HG02759 (cell line): ENCODE results near the gene ACTL8.
"Not testable (repeated sequence)": the region's sequence is repeated elsewhere in the genome, so short reads cannot be mapped to it uniquely, and the experiment has no call there.

Experiments
- ATAC-seq: cut with Tn5 transposase; IDR thresholded peaks from one replicate; pipeline ENCODE4 v1.9.1; 2021; ENCODE audit warnings: mild to moderate bottlenecking, moderate library complexity; ENCODE audit not compliant: unreplicated experiment

The ACTL8 gene

GRCh38 chr1:17735348-17735747 is 19.8 kb upstream of the ACTL8 start:
- no peak for ATAC-seq

GRCh38 chr1:17735793-17736192 is 19.3 kb upstream of the ACTL8 start:
- ATAC-seq: no peak

GRCh38 chr1:17736625-17737024 is 18.5 kb upstream of the ACTL8 start:
- no peak for ATAC-seq

GRCh38 chr1:17739050-17739449 is 16.1 kb upstream of the ACTL8 start:
- ATAC-seq: no peak

- no peak for ATAC-seq
These were observed 14.1 kb upstream of the ACTL8 start for GRCh38 chr1:17741052-17741451.

GRCh38 chr1:17742583-17742982 is 12.6 kb upstream of the ACTL8 start:
- ATAC-seq: no peak

- no peak for ATAC-seq
These were observed 12.0 kb upstream of the ACTL8 start for GRCh38 chr1:17743008-17743647.

- ATAC-seq: no peak
These were observed 11.2 kb upstream of the ACTL8 start for GRCh38 chr1:17743925-17744324.

GRCh38 chr1:17744666-17745478 is 10.3 kb upstream of the ACTL8 start:
- ATAC-seq: no peak

GRCh38 chr1:17745479-17745955 is 9.6 kb upstream of the ACTL8 start:
- no peak for ATAC-seq

- not testable (repeated sequence) for ATAC-seq
These were observed 8.9 kb upstream of the ACTL8 start for GRCh38 chr1:17746281-17746680.

- ATAC-seq: no peak
These were observed 8.2 kb upstream of the ACTL8 start for GRCh38 chr1:17746920-17747319.

GRCh38 chr1:17750333-17750732 is 4.8 kb upstream of the ACTL8 start:
- no peak for ATAC-seq

GRCh38 chr1:17752356-17752755 is 2.8 kb upstream of the ACTL8 start:
- no peak for ATAC-seq

GRCh38 chr1:17757426-17757825 is 2.3 kb downstream of the ACTL8 start:
- no peak for ATAC-seq

- ATAC-seq: no peak
These were observed 4.0 kb downstream of the ACTL8 start for GRCh38 chr1:17759114-17759513.

- ATAC-seq: no peak
These were observed 7.2 kb downstream of the ACTL8 start for GRCh38 chr1:17762313-17762712.

GRCh38 chr1:17763417-17763816 is 8.3 kb downstream of the ACTL8 start:
- ATAC-seq: no peak

GRCh38 chr1:17763995-17764394 is 8.9 kb downstream of the ACTL8 start:
- ATAC-seq: no peak

GRCh38 chr1:17764591-17764990 is 9.5 kb downstream of the ACTL8 start:
- no peak for ATAC-seq

- ATAC-seq: no peak
These were observed 10.6 kb downstream of the ACTL8 start for GRCh38 chr1:17765444-17766411.
